Central memory CD8-positive, alpha-beta T cell (primary cell): ENCODE data around the gene ARID1B.

Experiments used
- ATAC-seq: fragments of 150-1000 bp; cut with Tn5 transposase; replicated peaks from 2 replicates; pipeline ENCODE4 v1.10.0; 2022; ENCODE audit warnings: mild to moderate bottlenecking, moderate FRiP score, moderate number of reproducible peaks; ENCODE audit not compliant: poor library complexity, severe bottlenecking; ENCODE audit errors: extremely low read depth
- DNase-seq, 2 donors: peaks; one replicate each; pipeline ENCODE4 v3.0.0; 2021; ENCODE audit warnings: low spot score in 2 of 2
- H3K27ac Mint-ChIP-seq: one replicate; pipeline ENCODE4 v1.8.0; 2022; ENCODE audit warnings: low read depth, mild to moderate bottlenecking, moderate library complexity, mixed read lengths
- H3K27me3 Mint-ChIP-seq: one replicate; pipeline ENCODE4 v1.8.0; 2022; ENCODE audit warnings: mixed read lengths
- H3K36me3 Mint-ChIP-seq: one replicate; pipeline ENCODE4 v1.8.0; 2022; ENCODE audit warnings: mild to moderate bottlenecking, moderate library complexity, mixed read lengths; ENCODE audit not compliant: insufficient read depth
- H3K4me1 Mint-ChIP-seq: one replicate; pipeline ENCODE4 v1.8.0; 2022; ENCODE audit warnings: mixed read lengths
- H3K4me3 Mint-ChIP-seq: one replicate; pipeline ENCODE4 v1.8.0; 2022; ENCODE audit warnings: mild to moderate bottlenecking, moderate library complexity, mixed read lengths
- H3K9me3 Mint-ChIP-seq: one replicate; pipeline ENCODE4 v1.8.0; 2022; ENCODE audit warnings: mixed read lengths

The ARID1B gene

GRCh38 chr6:157023958-157024357 is 246.8 kb downstream of the ARID1B start:
- DNase-seq (no peak), ATAC-seq (no peak)
- H3K4me1 Mint-ChIP-seq: peaks cover 26% of the 10 kb centered on the region
- no peak overlapping the region for H3K27ac Mint-ChIP-seq
- no peak overlapping the region for H3K4me3 Mint-ChIP-seq
- H3K27me3 Mint-ChIP-seq: no peaks in the 10 kb centered on the region
- peaks cover 18% of the 10 kb centered on the region for H3K36me3 Mint-ChIP-seq
- no peaks in the 10 kb centered on the region for H3K9me3 Mint-ChIP-seq

GRCh38 chr6:157024745-157025144 is 247.6 kb downstream of the ARID1B start:
- DNase-seq: no peak

GRCh38 chr6:157025437-157025836 is 248.3 kb downstream of the ARID1B start:
- H3K36me3 Mint-ChIP-seq: peaks cover 18% of the 10 kb centered on the region
- ATAC-seq (no peak), DNase-seq (no peak)
- no peak overlapping the region for H3K27ac Mint-ChIP-seq
- no peaks in the 10 kb centered on the region for H3K27me3 Mint-ChIP-seq
- no peaks in the 10 kb centered on the region for H3K9me3 Mint-ChIP-seq
- no peak overlapping the region for H3K4me3 Mint-ChIP-seq
- peaks cover 24% of the 10 kb centered on the region for H3K4me1 Mint-ChIP-seq

More at GRCh38 chr6:157024745-157025144, 247.6 kb downstream of the ARID1B start:
- Mint-ChIP-seq H3K27ac (no peak overlapping the region), H3K4me3 (no peak overlapping the region), H3K4me1 (peaks cover 24% of the 10 kb centered on the region), H3K36me3 (peaks cover 19% of the 10 kb centered on the region), H3K27me3 (no peaks in the 10 kb centered on the region), H3K9me3 (no peaks in the 10 kb centered on the region)
- no peak for ATAC-seq

- Mint-ChIP-seq H3K9me3 (no peaks in the 10 kb centered on the region), H3K27me3 (no peaks in the 10 kb centered on the region), H3K36me3 (peaks cover 6% of the 10 kb centered on the region), H3K27ac (no peak overlapping the region), H3K4me3 (no peak overlapping the region), H3K4me1 (peaks cover 44% of the 10 kb centered on the region)
- no peak for DNase-seq
- no peak for ATAC-seq
Observed at GRCh38 chr6:157029980-157030690, 253.0 kb downstream of the ARID1B start.

GRCh38 chr6:157030755-157031154 is 253.6 kb downstream of the ARID1B start:
- ATAC-seq (no peak), DNase-seq (no peak)
- Mint-ChIP-seq H3K27me3 (no peaks in the 10 kb centered on the region), H3K27ac (no peak overlapping the region), H3K36me3 (peaks cover 3% of the 10 kb centered on the region), H3K9me3 (no peaks in the 10 kb centered on the region), H3K4me1 (peaks cover 40% of the 10 kb centered on the region), H3K4me3 (no peak overlapping the region)

GRCh38 chr6:157032923-157033322 is 255.7 kb downstream of the ARID1B start:
- peak overlapping the region; percentile 75 for H3K4me3 Mint-ChIP-seq
- ATAC-seq (no peak), DNase-seq (no peak)
- peak overlapping the region; percentile 86 for H3K27ac Mint-ChIP-seq
- H3K36me3 Mint-ChIP-seq: peaks cover 3% of the 10 kb centered on the region
- no peaks in the 10 kb centered on the region for H3K9me3 Mint-ChIP-seq
- peaks cover 40% of the 10 kb centered on the region for H3K4me1 Mint-ChIP-seq
- H3K27me3 Mint-ChIP-seq: no peaks in the 10 kb centered on the region

GRCh38 chr6:157033428-157034140 is 256.4 kb downstream of the ARID1B start:
- Mint-ChIP-seq H3K36me3 (peaks cover 3% of the 10 kb centered on the region), H3K27ac (peak overlapping the region; percentile 86), H3K4me3 (peak overlapping the region; percentile 75), H3K27me3 (no peaks in the 10 kb centered on the region), H3K9me3 (no peaks in the 10 kb centered on the region), H3K4me1 (peaks cover 40% of the 10 kb centered on the region)
- DNase-seq: no peak
- peak; percentile 52 for ATAC-seq

- H3K36me3 Mint-ChIP-seq: no peaks in the 10 kb centered on the region
- H3K27ac Mint-ChIP-seq: peak overlapping the region; percentile 86
- H3K9me3 Mint-ChIP-seq: no peaks in the 10 kb centered on the region
- H3K27me3 Mint-ChIP-seq: no peaks in the 10 kb centered on the region
- peak; percentile 49 for ATAC-seq
- peak overlapping the region; percentile 75 for H3K4me3 Mint-ChIP-seq
- no peak for DNase-seq
- H3K4me1 Mint-ChIP-seq: peaks cover 35% of the 10 kb centered on the region
Observed at GRCh38 chr6:157034436-157035230, 257.5 kb downstream of the ARID1B start.

GRCh38 chr6:157035546-157035945 is 258.4 kb downstream of the ARID1B start:
- no peak overlapping the region for H3K27ac Mint-ChIP-seq
- H3K27me3 Mint-ChIP-seq: no peaks in the 10 kb centered on the region
- peaks cover 33% of the 10 kb centered on the region for H3K4me1 Mint-ChIP-seq
- H3K4me3 Mint-ChIP-seq: no peak overlapping the region
- H3K36me3 Mint-ChIP-seq: peaks cover 5% of the 10 kb centered on the region
- no peaks in the 10 kb centered on the region for H3K9me3 Mint-ChIP-seq
- no peak for DNase-seq
- no peak for ATAC-seq

GRCh38 chr6:157036245-157036711 is 259.1 kb downstream of the ARID1B start:
- no peak overlapping the region for H3K27ac Mint-ChIP-seq
- H3K27me3 Mint-ChIP-seq: no peaks in the 10 kb centered on the region
- H3K9me3 Mint-ChIP-seq: no peaks in the 10 kb centered on the region
- DNase-seq (no peak), ATAC-seq (no peak)
- peaks cover 28% of the 10 kb centered on the region for H3K4me1 Mint-ChIP-seq
- no peak overlapping the region for H3K4me3 Mint-ChIP-seq
- peaks cover 5% of the 10 kb centered on the region for H3K36me3 Mint-ChIP-seq

GRCh38 chr6:157037165-157037564 is 260.0 kb downstream of the ARID1B start:
- H3K9me3 Mint-ChIP-seq: no peaks in the 10 kb centered on the region
- H3K4me3 Mint-ChIP-seq: no peak overlapping the region
- DNase-seq (no peak), ATAC-seq (no peak)
- H3K27ac Mint-ChIP-seq: no peak overlapping the region
- peaks cover 9% of the 10 kb centered on the region for H3K36me3 Mint-ChIP-seq
- peaks cover 28% of the 10 kb centered on the region for H3K4me1 Mint-ChIP-seq
- no peaks in the 10 kb centered on the region for H3K27me3 Mint-ChIP-seq

GRCh38 chr6:157038610-157039009 is 261.4 kb downstream of the ARID1B start:
- Mint-ChIP-seq H3K9me3 (no peaks in the 10 kb centered on the region), H3K36me3 (peaks cover 13% of the 10 kb centered on the region), H3K4me3 (no peak overlapping the region), H3K27ac (no peak overlapping the region), H3K27me3 (no peaks in the 10 kb centered on the region), H3K4me1 (peaks cover 26% of the 10 kb centered on the region)
- no peak for ATAC-seq
- DNase-seq: no peak
